ENCODE measurements around the gene CRISP2. TPM values are rescaled to one million over a fixed set of nuclear protein-coding genes. Genes with fewer than 3 reads are reported as not detected.

The CRISP2 gene
- total RNA-seq, 4 donors from 2014 or later, result not detected

GRCh38 chr6:49646942-49647341, 66.4 kb downstream of the CRISP2 start:
- no peak for DNase-seq
- Histone ChIP-seq H3K9me3 (no peaks in the 10 kb centered on the region), H3K36me3 (no peaks in the 10 kb centered on the region), H3K27me3 (no peaks in the 10 kb centered on the region), H3K27ac (no peak overlapping the region), H3K4me1 (no peaks in the 10 kb centered on the region), H3K4me3 (no peak overlapping the region)
- TF ChIP-seq POLR2A (IDR thresholded peaks at IDR 0.05), result no peak
- TF ChIP-seq CTCF (IDR thresholded peaks at IDR 0.05), result no peak

GRCh38 chr6:49646130-49646824, 67.1 kb downstream of the CRISP2 start:
- TF ChIP-seq CTCF (IDR thresholded peaks at IDR 0.05), result no peak
- TF ChIP-seq POLR2A (IDR thresholded peaks at IDR 0.05), result no peak
- Histone ChIP-seq H3K27me3 (no peaks in the 10 kb centered on the region), H3K27ac (no peak overlapping the region), H3K4me1 (no peaks in the 10 kb centered on the region), H3K4me3 (no peak overlapping the region), H3K36me3 (no peaks in the 10 kb centered on the region), H3K9me3 (no peaks in the 10 kb centered on the region)
- no peak for DNase-seq

GRCh38 chr6:49645139-49645538, 68.2 kb downstream of the CRISP2 start:
- DNase-seq, result no peak
- H3K9me3 ChIP-seq, result no peaks in the 10 kb centered on the region
- TF ChIP-seq POLR2A (IDR thresholded peaks at IDR 0.05), result no peak
- TF ChIP-seq CTCF (IDR thresholded peaks at IDR 0.05), result no peak
- no peaks in the 10 kb centered on the region for H3K4me1 ChIP-seq
- no peaks in the 10 kb centered on the region for H3K27me3 ChIP-seq
- no peak overlapping the region for H3K4me3 ChIP-seq
- H3K36me3 ChIP-seq, result no peaks in the 10 kb centered on the region
- no peak overlapping the region for H3K27ac ChIP-seq

Other genes starting within 250 kb of the CRISP2 start
- gene GLYATL3, start 213.6 kb downstream of the CRISP2 start, total RNA-seq, result not detected
- 1 to 10 TPM in 3 of 4 donors, not detected in 1; 4.9 to 8.6 (median 8.2) TPM for gene C6orf141, start 162.9 kb downstream of the CRISP2 start, total RNA-seq
- not detected for gene RHAG, start 76.7 kb downstream of the CRISP2 start, total RNA-seq
- not detected for gene CRISP3, start 30.8 kb upstream of the CRISP2 start, total RNA-seq
- gene PGK2, start 73.7 kb upstream of the CRISP2 start, total RNA-seq, result not detected
- gene CRISP1, start 153.0 kb upstream of the CRISP2 start, total RNA-seq, result not detected

Measured in Peyer's patch (tissue), 4 donors.